HG03103 (cell line): ENCODE results near the gene ACOD1.

Experiments used
- ATAC-seq: cut with Tn5 transposase; IDR thresholded peaks from one replicate; pipeline ENCODE4 v1.9.1; 2021; ENCODE audit warnings: low read depth; ENCODE audit not compliant: unreplicated experiment

The ACOD1 gene

GRCh38 chr13:76983676-76984075 is 35.4 kb downstream of the ACOD1 start:
- no peak for ATAC-seq

- ATAC-seq, result peak; percentile 49
Measured at GRCh38 chr13:76991432-76991795, 43.1 kb downstream of the ACOD1 start.

DNA sequence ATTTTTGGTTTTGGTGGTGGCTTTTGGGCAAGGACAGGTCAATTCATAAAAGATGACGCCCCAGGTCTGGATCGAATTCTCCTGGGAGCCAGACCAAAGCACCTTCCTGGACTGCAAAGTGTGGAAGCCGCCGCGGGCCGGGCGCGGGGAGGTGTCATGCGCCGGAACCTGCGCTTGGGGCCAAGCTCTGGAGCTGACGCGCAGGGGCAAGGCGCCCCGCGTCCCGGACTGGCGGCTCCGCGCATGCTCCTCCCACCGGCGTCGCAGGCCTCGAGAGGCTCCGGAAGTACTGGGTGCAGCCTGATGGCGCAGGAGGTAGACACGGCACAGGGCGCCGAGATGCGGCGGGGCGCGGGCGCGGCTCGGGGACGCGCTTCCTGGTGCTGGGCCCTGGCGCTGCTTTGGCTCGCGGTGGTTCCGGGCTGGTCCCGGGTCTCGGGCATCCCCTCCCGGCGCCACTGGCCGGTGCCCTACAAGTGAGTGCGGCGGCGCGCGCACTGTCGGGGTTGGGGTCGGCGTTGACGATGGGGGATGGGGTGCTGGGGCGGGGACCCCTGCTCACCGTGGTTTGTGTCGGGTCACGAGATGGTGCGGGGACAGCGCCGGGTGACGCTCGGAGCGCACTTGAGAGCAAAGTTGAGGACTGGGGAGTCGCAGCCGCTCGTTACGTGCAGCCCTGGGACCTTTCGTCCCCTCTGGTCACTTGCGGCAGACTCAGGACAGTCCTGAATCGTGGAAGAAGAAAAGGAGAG is 43.7 kb downstream of the ACOD1 start, which contains the start of gene CLN5:
Gene CLN5 (plus strand): TSS at position 286 of the 752 bp plus-strand sequence. CDS start 18 bp downstream, at position 304.
- peak; percentile 95 for ATAC-seq

DNA sequence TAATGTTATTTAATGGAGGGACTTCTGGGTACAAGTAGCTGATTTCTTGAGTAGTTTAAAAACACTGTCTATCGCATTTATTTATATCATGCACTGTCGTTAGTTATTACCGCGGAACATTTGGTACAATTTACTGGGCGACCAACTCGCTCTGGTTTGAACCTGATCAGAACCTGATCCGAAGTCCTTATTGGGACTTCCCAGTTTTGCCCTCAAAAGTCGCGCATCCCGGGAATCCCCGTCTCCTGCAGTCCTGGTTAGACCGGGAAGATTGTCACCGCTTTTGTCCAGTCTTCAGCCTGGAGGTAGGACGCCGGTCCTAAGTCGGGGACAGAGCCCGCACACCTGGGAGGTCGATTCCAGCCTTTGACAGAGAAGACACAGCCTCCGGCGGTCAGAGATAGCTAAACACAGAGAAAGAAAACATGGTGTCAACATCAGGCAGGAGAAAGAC is 44.3 kb downstream of the ACOD1 start:
- no peak for ATAC-seq

GRCh38 chr13:76993021-76993420 is 44.7 kb downstream of the ACOD1 start:
- ATAC-seq, result no peak

GRCh38 chr13:76993473-76993872 is 45.2 kb downstream of the ACOD1 start:
- no peak for ATAC-seq

DNA sequence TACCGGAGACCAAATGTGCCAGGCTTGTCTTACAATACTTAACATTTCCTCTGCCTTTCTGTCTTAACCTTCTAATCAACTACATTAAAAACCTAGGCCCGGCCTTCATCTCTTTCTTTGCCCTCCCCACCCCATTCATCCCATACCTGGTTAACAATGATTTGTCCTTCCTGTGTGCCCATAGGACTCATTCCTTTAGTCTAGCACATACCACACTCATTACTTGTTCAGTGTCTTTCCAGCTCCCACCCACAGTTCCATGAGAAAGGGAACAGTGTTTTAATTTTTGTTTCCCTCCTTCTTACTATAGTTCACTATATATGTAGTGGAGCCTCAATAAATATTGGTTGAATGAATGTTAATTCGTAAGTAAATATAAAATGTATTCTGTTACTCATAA is 46.0 kb downstream of the ACOD1 start:
- no peak for ATAC-seq

GRCh38 chr13:77000475-77000874 is 52.2 kb downstream of the ACOD1 start:
- ATAC-seq, result no peak

- no peak for ATAC-seq
Measured at GRCh38 chr13:77001540-77001939, 53.2 kb downstream of the ACOD1 start.

- no peak for ATAC-seq
Measured at GRCh38 chr13:77001963-77002587, 53.8 kb downstream of the ACOD1 start.

DNA sequence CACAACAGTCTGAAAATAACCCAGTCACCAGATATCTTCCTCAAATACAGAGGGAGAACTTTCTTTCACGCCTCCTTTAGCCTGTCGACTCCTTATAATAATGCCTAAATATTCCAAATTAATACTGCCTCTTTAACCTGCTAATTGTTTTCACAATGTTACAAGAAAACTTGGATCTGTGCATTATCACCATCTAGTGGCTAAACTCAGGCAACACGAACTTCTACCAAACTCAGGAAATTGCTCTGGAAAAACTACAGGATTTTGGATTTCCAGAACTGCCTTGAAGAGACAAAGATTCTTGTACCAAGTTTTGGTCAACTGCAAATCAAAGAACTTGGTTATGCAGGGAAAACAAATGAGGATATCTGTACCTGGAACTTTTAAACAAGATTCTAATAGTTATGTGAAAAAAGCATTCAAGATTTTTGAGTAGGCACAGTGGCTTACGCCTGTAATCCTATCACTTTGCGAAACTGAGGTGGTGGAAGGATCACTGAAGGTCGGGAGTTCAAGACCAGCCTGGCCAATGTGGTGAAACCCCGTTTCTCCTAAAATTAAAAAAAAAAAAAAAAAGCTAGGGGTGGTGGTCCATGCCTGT is 54.4 kb downstream of the ACOD1 start:
- ATAC-seq, result no peak
